HFF-Myc (cell line): Measurements from ENCODE around the gene MSH3.
"Not testable (repeated sequence)": the region's sequence is repeated elsewhere in the genome, so short reads cannot be mapped to it uniquely, and the experiment has no call there.

Experiments
- DNase-seq: peaks from one replicate; pipeline ENCODE4 v3.0.0-alpha.2; 2011; ENCODE audit warnings: low read depth; ENCODE audit errors: extremely low read depth
- H3K4me3 ChIP-seq: replicated peaks from 2 replicates; pipeline ENCODE4 v1.5.1; 2011; ENCODE audit warnings: low read depth, mild to moderate bottlenecking, control low read depth, low read length
- TF ChIP-seq, protein P1 (sequence below): IDR thresholded peaks from 2 replicates; pipeline ENCODE4 v1.5.1; 2012; ENCODE audit warnings: mild to moderate bottlenecking, low read depth, low read length, control low read depth; ENCODE audit errors: missing control alignments

Gene MSH3

DNA sequence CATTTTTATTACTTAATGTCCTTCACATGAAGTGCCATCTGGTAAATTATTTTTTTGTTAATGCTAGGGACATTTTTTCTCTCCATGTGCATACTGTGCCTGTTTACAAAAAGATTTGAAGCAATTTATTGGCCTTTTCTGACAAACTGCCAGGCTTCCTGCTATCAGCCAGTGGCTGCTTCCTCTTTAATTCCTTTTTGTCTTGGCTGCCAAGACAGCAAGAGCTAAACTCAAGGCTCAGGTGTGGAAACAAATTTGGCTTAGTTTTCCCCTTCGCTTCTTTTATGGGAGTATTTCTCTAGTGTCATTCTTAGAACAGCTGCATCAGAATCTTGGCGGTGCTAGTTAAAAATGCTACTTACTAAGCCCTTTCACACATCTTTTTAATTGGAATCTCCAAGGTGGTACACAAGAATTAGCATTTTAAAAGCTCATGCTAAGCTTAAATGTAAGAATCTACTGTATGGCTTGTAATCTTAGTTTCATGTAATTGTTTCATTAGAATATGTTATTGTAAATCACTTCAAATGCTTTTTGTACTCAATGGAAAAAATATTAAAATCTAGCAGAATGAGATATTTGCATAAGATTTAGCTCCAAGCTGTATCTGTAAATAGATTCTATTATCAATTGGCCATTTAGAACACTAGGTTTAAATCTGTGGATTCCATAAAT lies 171.5 kb downstream of the MSH3 start:
- DNase-seq = no peak

GRCh38 chr5:80834710-80835109 lies 180.3 kb downstream of the MSH3 start:
- no peak for DNase-seq
- TF ChIP-seq, protein P1, sequence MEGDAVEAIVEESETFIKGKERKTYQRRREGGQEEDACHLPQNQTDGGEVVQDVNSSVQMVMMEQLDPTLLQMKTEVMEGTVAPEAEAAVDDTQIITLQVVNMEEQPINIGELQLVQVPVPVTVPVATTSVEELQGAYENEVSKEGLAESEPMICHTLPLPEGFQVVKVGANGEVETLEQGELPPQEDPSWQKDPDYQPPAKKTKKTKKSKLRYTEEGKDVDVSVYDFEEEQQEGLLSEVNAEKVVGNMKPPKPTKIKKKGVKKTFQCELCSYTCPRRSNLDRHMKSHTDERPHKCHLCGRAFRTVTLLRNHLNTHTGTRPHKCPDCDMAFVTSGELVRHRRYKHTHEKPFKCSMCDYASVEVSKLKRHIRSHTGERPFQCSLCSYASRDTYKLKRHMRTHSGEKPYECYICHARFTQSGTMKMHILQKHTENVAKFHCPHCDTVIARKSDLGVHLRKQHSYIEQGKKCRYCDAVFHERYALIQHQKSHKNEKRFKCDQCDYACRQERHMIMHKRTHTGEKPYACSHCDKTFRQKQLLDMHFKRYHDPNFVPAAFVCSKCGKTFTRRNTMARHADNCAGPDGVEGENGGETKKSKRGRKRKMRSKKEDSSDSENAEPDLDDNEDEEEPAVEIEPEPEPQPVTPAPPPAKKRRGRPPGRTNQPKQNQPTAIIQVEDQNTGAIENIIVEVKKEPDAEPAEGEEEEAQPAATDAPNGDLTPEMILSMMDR = no peak
- no peak overlapping the region for H3K4me3 ChIP-seq

More for the DNA sequence above, 171.5 kb downstream of the MSH3 start:
- no peak overlapping the region for H3K4me3 ChIP-seq
- TF ChIP-seq, protein P1 = no peak

- TF ChIP-seq, protein P1 = no peak
- DNase-seq = no peak
Measured at GRCh38 chr5:80835128-80835527, 180.7 kb downstream of the MSH3 start.

GRCh38 chr5:80837679-80838078 lies 183.2 kb downstream of the MSH3 start:
- no peak overlapping the region for H3K4me3 ChIP-seq
- no peak for DNase-seq
- TF ChIP-seq, protein P1 = no peak

More at GRCh38 chr5:80835128-80835527, 180.7 kb downstream of the MSH3 start:
- H3K4me3 ChIP-seq = no peak overlapping the region

- not testable (repeated sequence) for DNase-seq
Measured at GRCh38 chr5:80841026-80841797, 186.8 kb downstream of the MSH3 start.

GRCh38 chr5:80846422-80846821 lies 192.0 kb downstream of the MSH3 start:
- not testable (repeated sequence) for DNase-seq, H3K4me3 ChIP-seq

More at GRCh38 chr5:80841026-80841797, 186.8 kb downstream of the MSH3 start:
- H3K4me3 ChIP-seq = not testable (repeated sequence)

- H3K4me3 ChIP-seq, DNase-seq: not testable (repeated sequence)
Measured at GRCh38 chr5:80850168-80850567, 195.7 kb downstream of the MSH3 start.

DNA sequence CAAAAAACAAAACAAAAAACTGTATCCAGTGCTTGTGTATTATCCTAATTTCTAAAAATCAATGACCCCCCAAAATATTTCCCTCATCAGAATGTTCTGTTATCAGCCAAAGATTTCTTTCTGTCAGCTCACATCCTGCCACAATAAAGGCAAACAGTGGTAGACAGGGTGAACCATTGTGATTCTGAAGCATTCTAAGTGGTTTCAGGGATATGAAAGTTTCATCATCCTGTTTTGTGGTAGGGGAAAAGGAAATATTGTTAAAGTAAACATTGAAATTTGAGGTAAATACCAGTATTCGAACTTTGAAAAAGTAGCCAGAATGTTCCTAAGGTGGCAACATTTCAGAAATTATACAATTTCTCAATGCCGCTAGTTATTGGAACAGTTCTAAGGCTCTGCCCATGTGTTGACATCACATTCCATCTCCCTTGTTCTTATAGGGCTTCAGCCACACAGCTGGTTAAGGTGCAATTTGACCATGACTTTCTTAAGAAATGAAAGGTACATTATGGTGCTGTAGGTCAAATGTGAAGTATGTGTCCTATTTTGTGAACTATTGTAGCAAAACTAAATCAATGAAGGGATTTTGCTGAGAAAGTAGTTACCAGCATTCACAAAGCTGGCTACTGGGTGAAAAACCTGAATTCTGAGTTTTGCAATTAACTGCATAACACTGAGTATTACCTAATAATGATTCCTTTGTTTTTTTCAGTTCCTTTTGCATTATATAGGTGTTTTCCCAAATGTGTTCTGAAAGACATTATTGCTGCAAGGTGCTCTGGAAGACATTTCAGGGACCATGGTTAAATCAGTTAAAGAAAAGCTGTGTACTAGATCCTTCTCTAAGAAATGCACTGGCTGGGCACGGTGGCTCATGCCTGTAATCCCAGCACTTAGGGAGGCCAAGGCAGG lies 198.1 kb downstream of the MSH3 start:
- TF ChIP-seq, protein P1 = no peak
- no peak overlapping the region for H3K4me3 ChIP-seq
- no peak for DNase-seq
